ENCODE measurements around the gene ABCF3. TPM values are rescaled to one million over a fixed set of nuclear protein-coding genes. Genes with fewer than 3 reads are reported as not detected.
A peak's percentile ranks its signal among the peaks of the same experiment; 100 is the strongest.

ABCF3 gene
- total RNA-seq, 1 experiment from 2014 or later, result 27.4 TPM

DNA sequence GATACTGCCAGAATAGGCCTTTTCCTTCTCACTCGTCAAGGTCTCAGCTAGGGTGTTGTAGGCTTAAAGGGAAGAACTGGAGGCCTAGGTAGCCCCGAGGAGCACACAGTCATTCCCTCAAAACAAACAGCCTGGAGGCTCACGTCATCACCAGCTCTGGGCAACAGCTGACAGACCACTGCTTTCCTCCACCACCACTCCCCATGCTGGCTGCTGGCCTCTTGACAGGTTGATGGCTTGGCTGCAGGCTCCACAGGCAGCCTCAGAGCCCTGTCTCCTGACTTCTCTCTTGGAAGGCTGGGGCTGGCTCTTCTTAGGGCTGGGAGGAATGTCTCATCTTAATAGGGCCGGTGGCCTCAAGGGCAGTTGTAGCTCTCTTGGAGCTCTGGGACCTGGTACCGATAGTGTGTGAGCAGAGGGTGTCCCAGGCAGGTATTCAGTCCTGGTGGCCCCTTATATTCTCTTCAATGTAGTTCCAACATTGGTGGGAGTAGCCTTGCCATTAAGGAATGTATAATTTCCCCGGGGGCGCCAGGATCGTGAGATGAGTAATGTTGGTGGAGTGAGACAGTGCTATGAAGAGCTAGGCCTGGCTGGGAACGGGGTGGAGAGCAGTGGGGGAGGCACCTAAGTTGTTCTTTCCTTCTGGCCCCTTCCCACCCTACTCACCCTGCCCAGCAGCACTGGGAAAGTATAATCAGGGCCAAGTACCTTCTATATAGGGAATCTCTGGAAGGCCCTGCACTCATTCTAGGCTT is 17.5 kb upstream of the ABCF3 start:
- DNase-seq (ENCODE audit: low read depth), result peak; percentile 86

DNA sequence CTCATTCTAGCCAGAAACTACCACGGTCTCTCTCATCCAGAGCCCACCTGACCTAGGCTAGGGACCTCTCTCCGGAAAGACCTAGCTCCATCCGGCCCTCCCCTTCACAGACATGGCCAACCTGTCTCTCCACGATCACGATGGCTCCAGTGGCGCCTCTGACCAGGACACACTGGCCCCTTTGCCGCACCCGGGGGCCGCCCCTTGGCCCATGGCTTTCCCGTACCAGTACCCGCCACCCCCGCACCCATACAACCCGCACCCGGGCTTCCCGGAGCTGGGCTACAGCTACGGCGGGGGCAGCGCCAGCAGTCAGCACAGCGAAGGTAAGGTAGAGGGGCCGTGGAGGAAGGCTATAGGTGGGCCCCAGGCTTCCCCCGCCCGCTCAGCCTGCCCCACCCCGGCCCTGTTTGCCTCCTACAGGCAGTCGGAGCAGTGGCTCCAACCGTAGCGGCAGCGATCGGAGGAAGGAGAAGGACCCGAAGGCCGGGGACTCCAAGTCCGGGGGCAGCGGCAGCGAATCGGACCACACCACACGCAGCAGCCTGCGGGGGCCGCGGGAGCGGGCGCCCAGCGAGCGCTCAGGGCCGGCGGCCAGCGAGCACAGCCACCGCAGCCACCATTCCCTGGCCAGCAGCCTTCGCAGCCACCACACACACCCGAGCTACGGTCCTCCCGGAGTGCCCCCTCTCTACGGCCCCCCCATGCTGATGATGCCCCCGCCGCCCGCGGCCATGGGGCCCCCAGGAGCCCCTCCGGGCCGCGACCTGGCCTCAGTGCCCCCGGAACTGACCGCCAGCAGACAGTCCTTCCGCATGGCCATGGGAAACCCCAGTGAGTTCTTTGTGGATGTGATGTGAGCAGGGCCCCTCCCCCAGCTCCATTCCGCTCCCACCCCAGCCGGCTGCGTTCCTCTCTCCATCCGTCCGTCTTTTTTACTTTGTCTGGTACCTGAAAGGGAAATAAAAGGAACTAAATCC is 15.8 kb upstream of the ABCF3 start:
- no peak for DNase-seq (ENCODE audit: low read depth)

DNA sequence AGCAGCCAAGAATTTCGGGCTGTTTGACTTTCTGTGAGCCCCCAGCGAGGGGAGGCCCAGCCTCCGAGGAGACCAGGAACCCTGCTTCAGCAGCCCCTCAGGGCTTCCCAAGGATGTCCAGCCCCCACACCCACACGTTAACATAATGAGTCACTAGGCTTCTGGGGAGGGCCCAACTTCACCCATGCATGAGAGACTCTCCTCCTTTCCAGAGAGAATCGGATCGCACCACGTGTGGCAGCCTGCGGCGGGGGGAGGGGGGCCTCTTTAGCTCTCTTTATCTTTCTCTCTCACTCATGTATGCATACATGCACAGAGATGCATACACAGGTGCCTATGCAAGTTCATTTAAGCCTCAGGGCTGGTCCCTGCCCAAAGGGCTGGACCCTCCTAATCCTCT is 14.4 kb upstream of the ABCF3 start:
- DNase-seq (ENCODE audit: low read depth), result peak; percentile 88

DNA sequence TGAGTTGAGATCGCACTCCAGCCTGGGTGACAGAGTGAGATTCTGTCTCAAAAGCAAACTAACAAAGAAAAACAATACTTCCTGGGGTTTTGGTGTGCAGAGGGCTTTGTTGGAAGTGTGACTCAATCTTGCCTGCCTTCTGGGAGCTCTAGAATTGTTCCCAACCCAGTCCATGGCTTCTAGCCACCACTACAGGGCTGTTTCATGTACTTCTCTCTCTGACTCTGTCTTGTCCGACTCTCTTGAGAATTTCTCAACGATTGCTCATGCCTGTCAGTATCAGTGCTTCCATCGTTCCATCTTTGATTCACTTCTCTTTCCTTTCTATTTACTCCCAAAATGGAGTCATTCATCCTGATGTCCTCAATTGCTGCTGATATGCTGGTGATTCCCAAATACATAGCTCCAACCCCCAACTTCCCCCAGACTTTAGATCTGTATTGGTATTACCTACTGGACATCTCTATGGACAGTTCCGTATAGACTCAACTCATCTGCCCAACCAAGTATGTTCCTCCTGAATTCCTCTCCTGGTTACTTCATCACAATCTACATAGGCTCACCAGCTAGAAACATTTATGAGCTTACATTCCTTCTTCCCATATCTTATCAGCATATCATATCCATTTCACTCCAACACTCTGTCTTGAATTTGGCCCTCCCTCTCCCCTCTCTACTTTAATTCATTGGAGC is 13.2 kb upstream of the ABCF3 start:
- peak; percentile 87 for DNase-seq (ENCODE audit: low read depth)

DNA sequence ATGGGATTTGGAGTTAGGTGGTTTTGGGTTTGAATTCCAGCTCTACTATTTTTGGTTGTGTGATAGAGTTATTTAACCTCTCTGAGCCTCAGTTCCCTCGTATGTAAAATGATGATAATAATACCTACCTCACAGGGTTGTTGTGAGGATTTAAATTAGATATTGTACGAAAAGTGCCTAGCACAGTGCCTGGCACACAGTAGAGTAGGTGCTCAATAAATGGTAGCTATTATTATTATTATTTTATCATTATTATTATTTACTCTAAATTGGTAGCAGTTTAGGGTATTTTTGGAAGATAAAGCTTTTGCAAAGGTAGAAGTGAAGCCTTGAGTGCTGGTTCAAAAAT is 12.7 kb upstream of the ABCF3 start:
- no peak for DNase-seq (ENCODE audit: low read depth)

DNA sequence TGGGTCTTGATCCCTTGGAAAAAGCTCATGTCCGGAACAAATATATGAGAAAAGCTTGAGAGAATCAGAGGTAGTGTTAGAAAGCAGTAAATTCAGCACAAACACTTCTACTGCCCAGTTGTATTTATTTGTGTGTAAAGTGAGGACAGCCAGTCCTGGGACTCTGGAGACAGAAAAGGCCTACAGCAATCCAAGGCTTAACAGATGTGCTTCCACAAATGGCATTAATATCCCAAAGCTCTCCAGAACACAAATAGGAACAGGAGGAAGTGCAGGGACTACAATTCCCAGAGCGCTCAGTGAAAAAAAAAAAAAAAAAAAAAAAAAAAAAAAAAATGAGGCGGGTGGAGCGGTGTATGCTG is 11.7 kb upstream of the ABCF3 start:
- no peak for DNase-seq (ENCODE audit: low read depth)

DNA sequence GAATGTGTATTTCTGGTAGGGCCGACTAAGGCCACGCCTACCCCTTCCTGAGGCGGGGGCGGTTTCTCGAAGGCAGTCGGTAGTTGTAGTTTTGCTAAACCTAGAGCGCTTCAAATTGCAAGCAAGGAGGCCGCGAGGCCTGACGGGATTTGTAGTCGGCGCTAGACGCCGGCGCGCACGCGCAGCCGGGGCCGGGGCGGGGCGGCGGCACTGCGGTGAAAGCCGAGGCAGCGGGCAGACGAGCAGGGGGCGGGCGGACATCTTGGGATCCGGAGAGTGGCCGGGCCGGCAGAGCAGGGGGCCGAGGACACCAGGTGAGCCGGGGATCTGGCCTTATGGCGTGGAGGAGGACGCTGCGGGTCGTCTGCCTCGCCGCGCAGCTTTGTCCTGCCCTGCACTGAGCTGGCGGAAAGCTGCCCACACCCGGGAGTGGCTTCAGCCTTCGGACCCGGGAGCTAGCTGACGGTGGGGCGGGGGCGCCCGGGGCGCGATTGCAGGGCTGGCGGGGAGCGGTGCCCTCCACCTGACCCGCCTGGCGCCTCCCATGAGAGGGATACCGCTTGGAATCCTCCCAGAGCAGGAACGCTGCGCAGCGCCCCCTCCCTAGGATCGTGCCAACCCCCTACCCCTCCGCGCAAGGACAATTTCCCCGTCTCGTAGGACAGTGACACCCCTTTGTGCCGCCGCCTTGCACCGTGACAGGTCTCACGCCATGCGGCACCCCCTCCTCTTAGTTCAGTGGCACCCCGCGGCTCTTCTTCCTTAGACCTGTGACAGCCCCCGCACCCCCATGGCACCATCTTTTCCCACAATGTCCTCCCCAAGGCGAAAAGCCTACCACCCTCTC is 11.1 kb upstream of the ABCF3 start, which contains the start of gene AP2M1:
TSS of gene AP2M1 (plus strand) at position 210 of the 847 bp plus-strand sequence. CDS start 2,139 bp downstream, outside the sequence.
- DNase-seq (ENCODE audit: low read depth), result peak; percentile 99

DNA sequence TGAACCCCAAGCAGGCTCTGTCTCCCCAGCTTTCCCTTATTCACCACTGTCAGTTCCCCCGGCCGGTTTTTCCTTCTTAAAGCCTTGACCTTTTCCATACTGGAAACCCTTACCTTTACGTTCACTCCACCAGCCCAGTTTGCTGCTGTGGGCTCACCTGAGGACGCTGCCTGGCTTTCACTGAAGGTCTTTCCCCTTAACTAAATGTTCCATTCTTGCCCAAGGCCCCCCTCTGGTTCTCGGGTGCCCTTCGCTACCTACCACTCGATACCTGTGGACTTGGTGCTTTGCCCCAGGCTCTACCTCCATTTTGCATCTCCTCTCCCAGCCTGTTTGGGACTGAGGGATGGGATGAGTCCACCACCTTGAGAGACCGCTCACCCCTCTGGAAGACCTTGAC is 10.5 kb upstream of the ABCF3 start:
- no peak for DNase-seq (ENCODE audit: low read depth)

DNA sequence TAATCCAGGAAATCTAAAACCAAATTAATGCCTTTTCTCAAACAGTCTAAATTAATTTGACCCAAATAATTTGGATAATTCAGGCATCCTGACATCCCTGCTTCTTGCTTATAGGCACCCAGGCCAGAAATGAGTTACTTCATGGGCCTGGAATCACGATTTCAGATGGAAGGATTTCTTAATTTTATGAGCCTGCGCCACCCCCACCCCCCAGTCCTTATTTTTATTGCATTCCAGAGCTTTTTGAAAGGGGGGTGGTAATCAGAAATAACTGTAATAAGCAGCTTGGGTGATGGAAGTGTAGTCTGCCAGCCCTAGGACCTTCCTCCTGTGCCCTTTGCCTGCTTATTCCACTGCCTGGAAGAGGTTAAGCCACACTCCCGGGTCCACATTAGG is 10.0 kb upstream of the ABCF3 start:
- no peak for DNase-seq (ENCODE audit: low read depth)

DNA sequence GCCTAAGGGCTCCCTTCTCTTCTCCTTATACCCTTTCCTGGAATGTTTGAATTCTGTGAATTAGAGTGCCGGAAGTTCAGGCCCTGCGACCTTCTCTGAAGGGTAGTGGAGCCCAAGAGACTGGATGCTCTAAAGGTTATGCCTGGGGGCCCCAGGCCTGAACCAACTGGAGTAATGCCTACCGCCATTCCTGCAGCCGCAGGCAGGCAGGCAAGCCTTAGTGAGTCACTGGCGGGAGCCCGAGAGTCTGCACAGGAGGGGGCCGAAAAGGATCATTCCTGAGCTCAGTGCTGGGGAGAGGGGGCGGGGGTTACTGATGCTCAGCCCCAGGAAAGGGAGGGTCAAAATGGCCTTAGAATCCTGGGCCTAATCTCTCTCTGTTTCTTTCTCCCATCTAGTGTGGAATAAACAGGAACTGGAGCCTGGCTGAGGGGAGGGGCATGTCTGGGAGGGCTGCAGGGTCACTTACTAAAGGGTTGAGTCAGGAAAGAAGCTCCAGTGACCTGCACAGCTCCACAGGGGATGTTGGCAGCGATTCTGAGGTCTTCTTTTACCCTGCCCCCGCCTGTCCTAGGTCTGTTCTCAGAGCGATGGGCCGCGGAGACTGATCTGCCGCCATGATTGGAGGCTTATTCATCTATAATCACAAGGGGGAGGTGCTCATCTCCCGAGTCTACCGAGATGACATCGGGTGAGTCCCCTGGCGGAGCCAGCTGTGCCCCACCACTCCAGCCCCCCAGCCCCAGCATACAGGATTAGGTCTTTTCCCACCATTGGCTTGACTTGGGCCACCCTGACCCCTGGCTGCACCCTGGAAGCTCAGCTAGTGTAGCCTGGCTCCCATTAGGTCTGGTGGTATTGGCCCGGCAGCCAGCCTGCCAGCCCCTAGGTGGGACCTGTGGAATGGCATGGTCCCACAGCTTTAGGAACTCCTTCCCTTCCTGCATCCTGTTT is 9.3 kb upstream of the ABCF3 start:
- peak; percentile 98 for DNase-seq (ENCODE audit: low read depth)

DNA sequence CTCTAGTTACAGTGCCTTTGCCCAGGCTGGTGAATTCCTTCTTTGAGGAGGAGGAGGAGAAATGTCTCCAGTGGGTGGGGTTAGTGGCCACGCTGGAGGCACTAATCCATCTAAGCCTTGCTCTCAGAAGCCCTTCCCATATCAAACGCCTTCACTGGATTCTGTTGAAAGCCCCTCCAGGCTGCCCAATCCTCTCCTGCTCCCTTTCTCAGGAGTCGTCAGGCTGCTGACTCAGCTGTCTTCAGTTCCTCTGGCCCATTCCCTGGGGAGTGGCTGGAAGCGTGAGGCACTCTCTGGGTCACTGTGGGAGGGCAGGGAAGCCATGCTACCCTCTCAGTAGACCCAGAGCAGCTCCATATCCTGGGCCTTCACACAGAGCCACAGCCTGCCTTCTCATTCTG is 8.7 kb upstream of the ABCF3 start:
- DNase-seq (ENCODE audit: low read depth), result no peak

DNA sequence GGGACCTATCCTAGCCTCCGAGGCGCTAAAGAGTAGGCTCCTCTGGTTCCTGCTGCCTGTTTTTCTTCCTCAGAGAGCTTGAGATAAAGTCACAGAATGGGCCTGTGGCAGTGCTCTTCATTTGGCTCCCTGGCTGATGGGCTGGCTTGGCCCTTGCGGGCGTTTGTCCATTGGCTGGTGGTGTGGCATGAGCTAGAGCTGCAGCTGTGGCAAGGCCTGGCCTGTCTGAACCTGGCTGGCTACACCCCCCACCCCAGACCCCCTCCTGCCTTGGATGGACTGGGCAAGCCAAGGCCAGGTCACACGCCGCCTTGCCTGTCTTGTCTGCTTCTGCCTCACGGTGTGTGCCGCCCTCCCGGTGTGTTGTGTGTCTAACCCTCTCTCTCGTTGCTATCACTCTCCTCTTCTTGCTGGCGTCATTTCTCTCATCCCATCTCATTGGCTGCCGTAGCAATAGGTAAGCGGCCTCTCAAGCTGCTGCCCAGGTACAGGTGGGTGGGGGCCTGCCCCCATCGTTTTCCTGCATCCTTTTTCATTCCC is 8.2 kb upstream of the ABCF3 start:
- DNase-seq (ENCODE audit: low read depth), result no peak

DNA sequence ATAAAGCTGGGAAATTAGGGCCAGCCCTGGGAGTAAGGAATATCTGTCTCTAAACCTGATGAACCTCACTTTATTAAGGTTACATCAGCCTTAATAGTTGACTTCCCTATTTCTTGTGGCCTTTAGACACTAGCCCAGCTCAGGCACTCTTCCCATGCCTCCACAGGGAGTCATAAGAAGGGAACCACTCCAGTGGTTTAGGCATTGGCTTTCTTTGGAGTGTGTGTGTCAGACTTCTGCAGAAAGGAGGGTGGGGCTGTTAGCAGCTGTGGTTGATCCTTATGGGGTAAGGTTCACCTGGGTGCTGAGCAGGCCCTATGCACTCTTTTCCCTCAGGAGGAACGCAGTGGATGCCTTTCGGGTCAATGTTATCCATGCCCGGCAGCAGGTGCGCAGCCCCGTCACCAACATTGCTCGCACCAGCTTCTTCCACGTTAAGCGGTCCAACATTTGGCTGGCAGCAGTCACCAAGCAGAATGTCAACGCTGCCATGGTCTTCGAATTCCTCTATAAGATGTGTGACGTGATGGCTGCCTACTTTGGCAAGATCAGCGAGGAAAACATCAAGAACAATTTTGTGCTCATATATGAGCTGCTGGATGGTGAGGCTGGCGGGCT is 7.4 kb upstream of the ABCF3 start:
- no peak for DNase-seq (ENCODE audit: low read depth)

DNA sequence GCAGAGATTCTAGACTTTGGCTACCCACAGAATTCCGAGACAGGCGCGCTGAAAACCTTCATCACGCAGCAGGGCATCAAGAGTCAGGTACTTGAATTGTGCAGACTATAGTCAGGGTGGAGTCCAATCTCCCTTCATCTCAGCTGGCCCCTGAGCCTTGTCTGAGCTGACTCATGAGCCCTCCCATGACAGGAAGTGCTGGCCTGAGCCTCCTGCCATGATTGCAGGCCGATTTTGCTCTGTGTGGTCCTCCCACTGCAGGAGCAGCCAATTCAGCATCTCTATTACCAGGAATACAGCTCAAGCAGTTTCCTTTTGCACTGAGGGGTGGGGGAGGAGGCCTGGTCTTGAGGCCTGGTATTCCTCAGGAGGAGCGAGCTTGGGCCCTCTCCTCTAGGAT is 5.8 kb upstream of the ABCF3 start:
- DNase-seq (ENCODE audit: low read depth), result peak; percentile 60

DNA sequence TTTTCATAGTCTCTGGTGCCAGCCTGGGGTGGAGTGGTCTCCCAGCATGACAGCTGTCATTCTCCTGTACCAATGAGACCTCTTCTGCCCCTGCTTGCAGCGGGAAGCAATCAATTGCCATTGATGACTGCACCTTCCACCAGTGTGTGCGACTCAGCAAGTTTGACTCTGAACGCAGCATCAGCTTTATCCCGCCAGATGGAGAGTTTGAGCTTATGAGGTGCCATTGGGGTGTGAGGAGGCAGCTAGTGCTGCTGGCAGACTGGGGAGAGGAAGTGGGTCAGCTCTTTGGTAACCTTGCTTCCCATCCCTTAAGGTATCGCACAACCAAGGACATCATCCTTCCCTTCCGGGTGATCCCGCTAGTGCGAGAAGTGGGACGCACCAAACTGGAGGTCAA is 4.4 kb upstream of the ABCF3 start:
- DNase-seq (ENCODE audit: low read depth), result no peak

DNA sequence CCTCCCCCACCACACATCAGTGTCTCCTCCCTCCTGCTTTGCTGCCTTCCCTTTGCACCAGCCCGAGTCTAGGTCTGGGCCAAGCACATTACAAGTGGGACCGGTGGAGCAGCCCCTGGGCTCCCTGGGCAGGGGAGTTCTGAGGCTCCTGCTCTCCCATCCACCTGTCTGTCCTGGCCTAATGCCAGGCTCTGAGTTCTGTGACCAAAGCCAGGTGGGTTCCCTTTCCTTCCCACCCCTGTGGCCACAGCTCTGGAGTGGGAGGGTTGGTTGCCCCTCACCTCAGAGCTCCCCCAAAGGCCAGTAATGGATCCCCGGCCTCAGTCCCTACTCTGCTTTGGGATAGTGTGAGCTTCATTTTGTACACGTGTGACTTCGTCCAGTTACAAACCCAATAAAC is 2.3 kb upstream of the ABCF3 start:
- no peak for DNase-seq (ENCODE audit: low read depth)

DNA sequence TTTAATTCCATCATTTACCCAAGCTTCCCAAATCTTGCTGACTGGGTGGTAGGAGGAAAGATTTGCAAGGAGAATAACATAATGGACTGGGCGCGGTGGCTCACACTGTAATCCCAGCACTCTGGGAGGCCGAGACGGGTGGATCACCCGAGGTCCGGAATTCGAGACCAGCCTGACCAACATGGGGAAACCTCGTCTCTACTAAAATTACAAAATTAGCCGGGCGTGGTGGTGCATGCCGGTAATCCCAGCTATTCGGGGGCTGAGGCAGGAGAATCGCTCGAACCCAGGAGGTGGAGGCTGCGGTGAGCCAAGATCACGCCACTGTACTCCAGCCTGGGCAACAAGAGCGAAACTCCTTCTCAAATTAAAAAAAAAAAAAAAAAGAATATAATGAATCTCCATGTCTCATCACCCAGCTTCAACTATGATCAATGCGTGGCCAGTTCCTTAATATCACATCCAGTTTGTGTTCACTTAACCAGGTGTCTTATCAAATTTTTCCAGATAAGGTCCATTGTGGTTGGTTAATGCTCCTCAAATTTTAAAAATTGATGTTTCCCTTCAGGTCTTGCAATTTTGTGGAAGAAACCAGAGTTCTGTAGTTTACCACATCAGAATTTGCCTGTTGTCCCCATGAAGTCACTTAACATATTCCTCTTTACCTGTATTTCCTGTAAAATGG is 1.3 kb upstream of the ABCF3 start:
- DNase-seq (ENCODE audit: low read depth), result no peak

DNA sequence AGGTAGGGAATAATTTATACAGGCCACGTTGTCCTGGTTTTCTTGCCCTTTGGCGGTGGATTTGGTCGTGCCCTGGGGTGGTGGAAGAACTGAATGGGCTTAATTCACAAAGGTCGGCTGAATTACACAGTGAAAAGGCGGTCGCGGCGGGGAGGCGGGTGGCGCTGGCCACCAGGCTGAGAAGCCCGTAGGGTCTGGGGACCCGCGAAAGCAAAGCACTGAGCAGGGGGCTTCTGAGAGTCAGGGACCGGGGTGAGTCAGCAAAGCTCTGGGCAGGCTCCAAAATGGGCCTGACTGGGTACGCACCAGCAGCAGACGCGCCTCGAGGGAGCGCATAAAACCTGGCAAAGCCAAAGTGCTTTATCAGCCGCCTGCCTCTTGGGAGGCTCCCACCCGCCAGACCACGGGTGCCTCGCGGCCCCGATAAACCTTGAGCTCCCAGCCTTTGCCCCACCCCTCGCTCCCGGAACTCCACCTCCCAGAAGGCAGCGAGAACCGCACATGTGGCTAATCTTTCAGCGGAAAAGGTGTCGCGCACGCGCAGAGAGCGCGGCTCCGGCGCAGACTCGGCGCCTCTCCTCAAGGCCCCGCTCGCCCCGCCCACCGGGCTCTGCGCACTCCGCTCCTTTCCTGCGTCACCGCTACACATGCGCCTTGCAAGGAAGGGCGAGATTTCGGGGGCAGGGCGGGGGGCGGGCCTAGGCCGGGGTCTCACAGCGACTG is 377 bp upstream of the ABCF3 start:
- peak; percentile 99 for DNase-seq (ENCODE audit: low read depth)
